Measurements from ENCODE around the gene RABL2A.
"Not testable (repeated sequence)": the region's sequence is repeated elsewhere in the genome, so short reads cannot be mapped to it uniquely, and the experiment has no call there.

RABL2A gene

DNA sequence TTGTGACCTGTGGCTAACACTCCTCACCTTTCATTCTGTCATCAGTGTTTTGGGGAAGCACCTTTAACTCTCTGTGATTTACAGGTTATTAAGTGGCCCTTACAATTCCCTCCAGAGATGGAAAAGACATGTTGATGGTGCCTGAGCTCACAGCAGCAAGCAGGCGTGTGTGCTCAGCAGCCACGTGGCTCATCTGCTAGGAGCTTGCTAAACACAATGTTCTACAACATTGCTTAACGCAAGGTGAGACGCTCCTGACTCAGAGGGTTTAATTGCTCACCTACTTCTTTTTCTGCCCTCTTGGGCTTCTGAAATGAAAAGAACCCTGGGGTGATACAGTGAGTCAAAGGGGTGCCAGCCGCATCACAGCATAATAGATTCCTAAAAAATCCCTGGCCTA, 6.1 kb upstream of the RABL2A start:
- DNase-seq, result not testable (repeated sequence)

DNA sequence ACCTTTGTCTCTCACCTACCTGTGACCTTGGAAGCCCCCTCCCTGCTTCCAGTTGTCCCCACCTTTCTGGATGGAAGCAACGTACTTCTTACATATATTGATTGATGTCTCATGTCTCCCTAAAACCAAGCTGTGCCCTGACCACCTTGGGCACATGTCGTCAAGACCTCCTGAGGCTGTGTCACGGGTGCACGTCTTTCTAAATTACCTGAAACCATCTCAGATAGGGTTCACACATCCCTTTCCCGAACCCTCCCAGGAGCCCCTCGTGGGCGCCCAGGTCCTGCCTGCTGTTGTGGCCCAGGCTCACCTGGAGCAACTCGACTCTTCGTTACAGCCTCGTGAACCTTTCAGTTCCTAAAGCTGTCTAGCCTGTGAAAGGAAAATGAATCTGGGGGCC, 1.2 kb upstream of the RABL2A start:
- not testable (repeated sequence) for DNase-seq

DNA sequence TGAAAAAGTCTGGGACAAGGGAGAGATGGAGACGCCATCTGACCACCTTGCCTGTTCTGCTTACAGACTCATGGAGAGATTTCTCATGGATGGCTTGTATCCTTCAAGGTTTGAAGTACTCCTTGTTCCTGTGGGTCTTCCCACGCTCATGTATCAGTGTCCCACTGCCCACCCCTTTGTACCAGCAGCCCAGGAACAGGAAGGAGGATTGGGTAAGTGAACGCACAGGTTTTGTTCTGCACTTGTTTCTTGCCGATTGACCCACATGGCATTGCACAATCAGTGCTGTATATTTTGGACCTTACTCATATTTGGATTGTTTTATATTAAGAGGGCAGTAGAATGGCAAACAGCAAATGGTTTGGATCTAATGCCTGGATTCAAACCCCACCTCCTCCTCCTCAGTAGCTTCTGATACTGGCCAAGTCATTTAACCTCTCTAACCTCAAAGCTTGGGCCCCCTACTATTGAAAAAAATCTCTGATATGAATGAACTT, 5.8 kb downstream of the RABL2A start:
- DNase-seq, result not testable (repeated sequence)

DNA sequence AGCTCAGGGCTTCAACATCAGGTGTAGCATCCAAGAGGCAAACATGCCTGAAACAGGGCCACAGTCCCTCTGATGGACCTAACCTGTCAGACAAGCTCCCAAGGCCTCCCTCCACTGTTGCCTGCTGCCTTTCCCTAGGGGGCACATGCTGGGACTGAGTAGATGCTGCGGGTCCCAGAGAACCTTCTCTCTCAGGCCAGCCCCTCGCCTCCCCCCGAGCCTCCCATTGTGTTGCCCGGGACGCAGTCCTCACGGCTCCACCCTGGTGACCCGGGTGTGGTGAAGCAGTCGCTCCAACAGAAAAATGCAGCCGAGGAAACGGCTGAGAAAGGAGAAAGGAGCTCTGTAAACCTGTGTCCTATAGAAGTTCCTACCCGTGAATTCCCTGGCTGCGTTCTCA, 8.3 kb downstream of the RABL2A start:
- not testable (repeated sequence) for DNase-seq

DNA sequence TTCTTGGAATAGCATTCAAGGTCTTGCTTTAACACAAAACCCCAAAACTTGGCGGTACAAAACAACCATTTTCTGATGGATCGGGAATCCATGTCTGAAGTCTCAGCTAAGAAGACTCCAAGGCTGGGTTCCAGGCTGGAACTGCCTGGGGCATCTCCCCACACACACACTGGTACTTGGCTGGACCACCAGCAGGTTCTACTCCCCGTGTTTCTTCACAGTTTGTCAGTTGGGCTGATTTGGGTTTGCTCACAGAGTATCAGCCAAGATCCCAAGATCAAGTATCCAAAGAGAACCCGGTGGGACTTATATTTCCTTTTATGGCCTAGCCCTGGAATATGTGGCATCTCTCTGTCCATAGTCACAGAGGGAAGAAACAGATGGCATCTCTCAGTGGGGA, 9.2 kb downstream of the RABL2A start:
- not testable (repeated sequence) for DNase-seq

DNA sequence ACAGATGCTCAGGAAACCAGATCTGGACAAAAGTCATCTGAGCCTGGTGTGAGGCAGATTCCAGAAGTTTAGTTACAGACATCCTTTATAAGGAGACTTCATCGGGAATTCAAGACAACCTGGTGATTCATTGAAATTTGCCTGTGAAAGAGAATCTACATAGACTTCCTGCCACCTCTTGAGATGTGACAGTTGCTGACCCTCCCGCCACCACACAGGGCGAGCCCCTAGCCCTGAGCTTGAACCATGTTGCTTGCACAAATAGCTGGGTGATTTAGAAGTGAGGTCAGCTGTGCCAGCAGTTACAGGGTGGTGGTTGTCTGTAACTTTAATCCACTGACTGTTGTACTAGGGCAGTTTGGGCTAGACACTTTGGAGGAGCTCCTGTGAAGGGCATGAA, 11.0 kb downstream of the RABL2A start:
- not testable (repeated sequence) for DNase-seq

DNA sequence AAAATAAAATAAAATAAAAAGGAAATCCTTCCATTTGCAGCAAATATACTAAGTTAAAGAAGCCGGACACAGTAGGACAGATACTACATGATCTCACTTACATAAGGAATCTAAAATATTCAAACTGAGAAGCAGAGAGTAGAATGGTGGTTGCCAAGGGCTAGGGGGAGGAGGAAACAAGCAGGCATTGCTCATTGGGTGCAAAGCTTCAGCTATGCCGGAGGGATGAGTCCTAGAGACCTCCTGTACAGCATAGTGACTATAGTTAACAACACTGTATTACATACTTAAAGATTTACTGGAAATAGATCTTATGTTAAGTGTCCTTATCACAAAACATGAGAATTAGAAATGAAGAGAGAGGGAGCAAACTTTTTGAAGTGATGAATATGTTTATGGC, 19.2 kb downstream of the RABL2A start:
- not testable (repeated sequence) for DNase-seq

DNA sequence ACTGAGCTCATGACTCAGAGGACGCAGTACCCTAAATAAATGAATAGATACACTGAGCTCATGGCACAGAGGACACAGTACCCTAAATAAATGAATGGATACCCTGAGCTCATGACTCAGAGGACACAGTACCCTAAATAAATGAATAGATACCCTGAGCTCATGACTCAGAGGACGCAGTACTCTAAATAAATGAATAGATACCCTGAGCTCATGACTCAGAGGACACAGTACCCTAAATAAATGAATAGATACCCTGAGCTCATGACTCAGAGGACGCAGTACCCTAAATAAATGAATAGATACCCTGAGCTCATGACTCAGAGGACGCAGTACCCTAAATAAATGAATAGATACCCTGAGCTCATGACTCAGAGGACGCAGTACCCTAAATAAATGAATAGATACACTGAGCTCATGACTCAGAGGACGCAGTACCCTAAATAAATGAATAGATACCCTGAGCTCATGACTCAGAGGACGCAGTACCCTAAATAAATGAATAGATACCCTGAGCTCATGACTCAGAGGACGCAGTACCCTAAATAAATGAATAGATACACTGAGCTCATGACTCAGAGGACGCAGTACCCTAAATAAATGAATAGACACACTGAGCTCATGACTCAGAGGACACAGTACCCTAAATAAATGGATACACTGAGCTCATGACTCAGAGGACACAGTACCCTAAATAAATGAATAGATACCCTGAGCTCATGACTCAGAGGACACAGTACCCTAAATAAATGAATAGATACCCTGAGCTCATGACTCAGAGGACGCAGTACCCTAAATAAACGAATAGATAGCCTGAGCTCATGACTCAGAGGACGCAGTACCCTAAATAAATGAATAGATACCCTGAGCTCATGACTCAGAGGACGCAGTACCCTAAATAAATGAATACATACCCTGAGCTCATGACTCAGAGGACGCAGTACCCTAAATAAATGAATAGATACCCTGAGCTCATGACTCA, 24.1 kb downstream of the RABL2A start:
- not testable (repeated sequence) for DNase-seq

DNA sequence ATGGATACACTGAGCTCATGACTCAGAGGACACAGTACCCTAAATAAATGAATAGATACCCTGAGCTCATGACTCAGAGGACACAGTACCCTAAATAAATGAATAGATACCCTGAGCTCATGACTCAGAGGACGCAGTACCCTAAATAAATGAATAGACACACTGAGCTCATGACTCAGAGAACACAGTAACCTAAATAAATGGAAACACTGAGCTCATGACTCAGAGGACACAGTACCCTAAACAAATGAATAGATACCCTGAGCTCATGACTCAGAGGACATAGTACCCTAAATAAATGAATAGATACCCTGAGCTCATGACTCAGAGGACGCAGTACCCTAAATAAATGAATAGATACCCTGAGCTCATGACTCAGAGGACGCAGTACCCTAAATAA, 25.5 kb downstream of the RABL2A start:
- not testable (repeated sequence) for DNase-seq

DNA sequence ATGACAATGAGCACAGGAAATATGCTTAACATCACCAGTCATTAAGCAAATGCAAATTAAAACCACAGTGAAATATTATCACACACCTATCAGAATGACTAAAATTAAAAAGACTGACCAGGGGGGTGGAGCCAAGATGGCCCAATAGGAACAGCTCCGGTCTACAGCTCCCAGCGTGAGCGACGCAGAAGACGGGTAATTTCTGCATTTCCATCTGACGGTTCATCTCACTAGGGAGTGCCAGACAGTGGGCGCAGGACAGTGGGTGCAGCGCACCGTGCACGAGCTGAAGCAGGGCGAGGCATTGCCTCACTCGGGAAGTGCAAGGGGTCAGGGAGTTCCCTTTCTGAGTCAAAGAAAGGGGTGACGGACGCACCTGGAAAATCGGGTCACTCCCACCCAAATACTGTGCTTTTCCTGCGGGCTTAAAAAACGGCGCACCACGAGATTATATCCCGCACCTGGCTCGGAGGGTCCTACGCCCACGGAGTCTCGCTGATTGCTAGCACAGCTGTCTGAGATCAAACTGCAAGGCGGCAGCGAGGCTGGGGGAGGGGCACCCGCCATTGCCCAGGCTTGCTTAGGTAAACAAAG, 29.1 kb downstream of the RABL2A start:
- DNase-seq, result not testable (repeated sequence)

DNA sequence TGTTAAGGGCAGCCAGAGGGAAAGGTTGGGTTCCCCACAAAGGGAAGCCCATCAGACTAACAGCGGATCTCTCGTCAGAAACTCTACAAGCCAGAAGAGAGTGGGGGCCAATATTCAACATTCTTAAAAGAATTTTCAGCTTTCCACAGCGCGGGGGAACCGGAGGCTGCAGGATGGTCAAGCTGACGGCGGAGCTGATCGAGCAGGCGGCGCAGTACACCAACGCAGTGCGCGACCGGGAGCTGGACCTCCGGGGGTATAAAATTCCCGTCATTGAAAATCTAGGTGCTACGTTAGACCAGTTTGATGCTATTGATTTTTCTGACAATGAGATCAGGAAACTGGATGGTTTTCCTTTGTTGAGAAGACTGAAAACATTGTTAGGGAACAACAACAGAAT, 30.7 kb downstream of the RABL2A start:
- not testable (repeated sequence) for DNase-seq

DNA sequence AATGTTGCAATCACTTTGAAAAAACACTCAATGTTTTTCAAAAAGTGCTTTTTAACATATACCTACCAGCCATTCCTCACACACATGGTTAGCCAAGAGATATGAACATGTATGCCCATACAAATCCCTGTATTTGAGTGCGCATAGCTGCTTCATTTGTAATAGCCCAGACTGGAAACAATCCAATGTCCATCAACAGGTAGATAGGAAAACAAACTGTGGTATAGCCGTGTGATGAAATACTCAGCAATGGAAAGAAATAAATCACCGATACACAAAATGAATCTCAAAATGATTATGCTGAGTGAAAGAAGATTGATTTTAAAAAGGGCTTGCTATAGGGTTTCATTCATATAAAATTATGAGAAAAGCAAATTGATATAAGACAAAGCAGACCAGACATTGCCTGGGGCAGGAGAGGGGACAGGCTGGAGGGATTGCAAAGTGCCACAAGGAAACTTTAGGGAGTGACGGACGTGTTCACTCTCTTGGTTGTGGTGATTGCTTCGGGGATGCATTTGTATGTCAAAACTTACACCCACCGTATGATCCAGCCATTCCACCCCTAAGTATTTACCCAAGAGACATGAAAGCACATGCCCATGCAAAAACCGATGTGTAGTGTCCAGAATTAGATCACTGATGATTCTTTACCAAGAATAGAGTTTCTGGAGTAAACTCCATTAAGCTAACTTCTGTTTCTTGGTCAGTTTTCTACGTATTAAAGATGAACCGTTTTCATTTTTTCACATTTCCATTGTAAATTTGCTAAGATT, 36.4 kb downstream of the RABL2A start:
- not testable (repeated sequence) for DNase-seq

DNA sequence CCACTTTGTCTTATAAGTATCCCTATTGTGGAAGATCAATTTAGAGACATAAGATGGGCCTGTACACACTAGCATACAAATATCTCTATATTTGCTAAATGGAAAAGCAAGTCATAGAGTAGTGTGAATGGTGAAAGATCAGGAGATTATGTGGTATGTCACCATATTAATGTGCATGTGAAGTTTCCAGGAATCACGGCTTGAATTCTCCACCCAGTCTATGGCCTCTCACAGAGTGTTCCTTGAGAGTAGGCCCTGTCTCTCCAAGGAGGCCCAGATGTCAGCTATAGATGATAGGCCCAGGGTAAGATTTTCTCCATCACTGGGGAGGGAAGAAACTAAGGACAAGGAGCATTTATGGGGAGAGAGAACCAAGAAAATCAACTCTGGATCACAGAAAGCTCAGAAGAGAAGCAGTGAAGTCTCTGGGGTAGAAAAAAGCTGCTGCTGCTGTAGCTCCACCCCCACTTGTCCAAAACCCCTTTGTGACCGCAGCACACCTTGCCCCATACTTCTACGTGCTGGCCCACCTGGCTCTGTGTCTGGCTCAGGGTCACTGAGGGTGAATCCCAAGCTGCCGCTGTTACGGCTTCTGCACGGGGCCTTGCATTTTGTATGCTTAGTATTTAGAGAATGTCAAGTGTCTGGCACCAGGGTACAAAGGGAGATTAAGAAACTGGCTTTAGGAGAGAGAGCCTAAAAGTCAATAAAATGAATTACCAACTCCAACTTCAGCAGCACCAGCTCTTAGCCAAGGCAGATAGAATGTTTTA, 37.9 kb downstream of the RABL2A start:
- not testable (repeated sequence) for DNase-seq

DNA sequence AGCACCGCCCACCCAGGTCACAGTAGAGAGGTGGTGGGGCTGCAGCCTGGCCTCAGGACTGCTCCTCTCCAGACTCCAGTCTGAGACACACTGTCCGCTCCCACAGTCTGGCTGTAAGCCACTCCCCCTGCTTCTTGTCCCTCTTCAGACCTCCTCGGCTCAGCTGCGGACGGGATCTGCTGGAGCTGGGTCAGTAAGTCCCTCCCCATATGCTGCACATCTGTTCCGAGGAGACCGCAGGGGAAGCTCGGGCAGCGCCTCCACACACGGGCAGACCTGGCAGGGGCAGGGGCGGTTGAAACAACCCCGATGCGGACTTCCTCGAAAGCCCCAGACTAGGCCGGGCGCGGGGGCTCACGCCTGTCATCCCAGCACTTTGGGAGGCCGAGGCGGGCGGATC, 41.9 kb downstream of the RABL2A start:
- not testable (repeated sequence) for DNase-seq

DNA sequence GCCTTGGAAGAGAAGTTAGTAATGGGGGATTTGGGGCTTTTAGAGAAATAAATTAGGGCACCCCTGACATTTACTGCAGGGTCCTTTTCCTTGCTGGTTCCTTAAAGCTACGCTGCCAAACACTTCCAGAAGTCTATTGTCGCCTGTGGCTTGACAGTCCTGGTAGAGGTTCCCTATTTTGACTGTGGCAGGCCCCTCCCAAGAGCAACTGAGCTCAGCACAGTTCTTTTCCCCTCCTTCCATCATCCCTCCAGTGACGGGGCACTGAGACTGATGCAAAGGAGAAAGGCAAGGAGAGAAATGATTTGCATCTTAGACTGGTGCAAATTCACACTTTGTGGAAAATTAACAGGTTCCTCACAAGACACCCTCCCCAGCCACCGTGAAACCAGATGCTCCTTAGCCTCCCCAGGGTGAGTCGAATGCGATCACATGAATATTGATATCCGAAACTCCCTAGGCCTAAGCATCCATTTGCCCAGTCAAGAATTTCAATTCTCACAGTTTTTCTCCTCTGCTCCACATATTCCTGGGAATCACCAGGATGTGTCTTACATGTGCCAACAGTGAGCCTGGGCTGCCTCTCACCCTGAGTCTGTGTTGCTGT, 45.4 kb downstream of the RABL2A start:
- no peak for DNase-seq

DNA sequence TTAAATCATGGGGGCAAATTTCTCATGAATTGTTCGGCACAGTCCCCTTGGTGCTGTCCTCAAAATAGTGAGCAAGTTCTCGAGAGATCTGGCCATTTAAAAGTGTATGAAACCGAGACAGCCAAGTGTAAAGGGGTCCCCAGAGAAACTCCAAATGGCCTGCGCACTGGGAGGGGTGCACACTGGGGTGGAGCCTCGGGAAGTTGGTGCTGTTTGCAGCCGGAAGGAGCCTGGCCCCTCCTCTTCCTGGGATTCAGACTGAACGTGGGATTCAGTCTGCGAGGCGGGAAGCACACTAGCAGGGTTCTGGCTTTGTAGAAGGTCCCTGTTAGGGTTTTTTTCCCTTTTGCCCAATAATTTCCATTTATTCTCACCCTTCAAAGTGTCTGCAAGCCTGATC, 48.8 kb downstream of the RABL2A start:
- no peak for DNase-seq

DNA sequence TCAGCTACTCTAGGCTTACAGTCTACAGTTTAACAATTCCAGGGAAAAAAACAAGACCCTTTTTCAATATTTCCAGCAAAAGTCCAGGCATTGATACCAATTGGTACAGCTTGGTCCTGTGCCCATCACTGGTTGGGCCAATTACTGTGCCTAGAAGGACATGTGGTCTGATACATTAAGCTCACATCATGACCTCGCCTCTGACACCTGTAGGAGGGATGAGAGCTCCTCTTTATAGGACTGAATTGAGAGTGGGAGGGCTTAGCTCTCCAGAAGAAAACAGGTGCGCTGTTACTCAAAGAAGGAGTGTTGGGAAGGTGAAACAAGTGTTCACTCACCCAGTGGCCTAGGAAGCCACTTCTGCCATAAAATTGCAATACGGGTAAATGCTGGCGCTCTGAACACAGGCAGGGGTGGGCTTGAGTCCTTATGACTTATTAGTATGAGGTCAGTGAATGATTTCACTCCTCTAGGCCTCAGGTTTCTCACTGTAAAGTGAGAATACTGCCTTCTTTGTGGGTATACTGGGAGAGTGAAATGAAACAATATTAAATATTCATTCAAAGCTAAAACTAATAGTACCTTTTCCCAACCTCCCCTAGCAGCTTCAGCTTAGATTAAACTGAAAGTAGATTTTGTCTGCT, 49.7 kb downstream of the RABL2A start:
- no peak for DNase-seq

DNA sequence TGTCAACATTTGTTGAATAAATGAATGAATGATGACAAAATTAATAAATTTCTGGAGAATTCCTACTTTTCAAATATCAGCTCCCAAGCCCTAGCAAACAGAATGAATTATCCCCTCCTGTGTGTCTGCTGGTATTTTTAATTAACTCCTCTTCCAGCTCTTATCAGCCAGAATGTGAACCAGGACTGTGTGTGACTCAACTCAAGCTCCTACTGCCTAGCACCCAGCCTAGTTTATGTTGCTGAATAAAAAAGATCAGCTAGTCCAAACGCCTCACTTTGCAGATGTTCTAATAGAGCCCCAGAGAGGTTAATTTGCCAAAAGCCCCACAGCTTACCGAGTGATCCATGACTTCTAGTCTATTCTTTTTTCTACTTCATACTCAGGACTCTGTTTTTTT, 50.3 kb downstream of the RABL2A start:
- DNase-seq, result no peak

DNA sequence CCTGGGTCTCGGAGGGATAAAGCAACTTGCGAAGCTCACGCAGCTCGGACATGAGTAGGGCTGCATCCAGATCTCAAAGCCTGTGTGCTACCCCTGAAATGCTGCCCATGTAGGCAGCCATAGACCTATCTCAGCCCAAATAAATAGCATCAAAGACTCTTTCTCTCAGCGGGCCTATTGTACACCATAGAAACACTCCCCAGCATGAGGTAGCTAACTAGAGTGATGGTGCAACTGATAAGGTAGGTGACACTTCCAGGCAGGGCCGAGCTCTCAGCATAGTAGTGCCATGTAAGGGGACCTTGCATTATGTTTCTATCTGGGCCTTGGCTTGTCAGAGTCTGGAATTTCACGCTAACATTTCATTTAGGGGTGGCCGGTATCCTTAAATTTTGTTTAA, 52.4 kb downstream of the RABL2A start:
- DNase-seq, result no peak

DNA sequence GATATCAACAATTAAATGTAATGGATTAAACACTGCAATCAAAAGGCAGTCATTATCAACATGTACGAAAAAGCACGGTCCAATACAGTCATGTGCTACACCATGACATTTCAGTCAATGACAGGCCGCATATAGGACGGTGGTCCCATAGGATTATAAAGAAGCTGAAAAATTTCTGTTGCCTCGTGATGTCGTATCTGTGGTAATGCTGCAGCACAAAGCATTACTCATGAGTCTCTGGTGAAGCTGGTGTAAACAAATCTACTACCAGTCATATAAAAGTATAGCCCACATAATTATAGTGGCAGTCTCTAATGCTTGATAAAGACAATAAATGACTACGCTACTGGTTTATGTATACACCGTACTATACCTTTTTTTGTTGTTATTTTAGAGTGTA, 58.4 kb downstream of the RABL2A start:
- DNase-seq, result no peak

DNA sequence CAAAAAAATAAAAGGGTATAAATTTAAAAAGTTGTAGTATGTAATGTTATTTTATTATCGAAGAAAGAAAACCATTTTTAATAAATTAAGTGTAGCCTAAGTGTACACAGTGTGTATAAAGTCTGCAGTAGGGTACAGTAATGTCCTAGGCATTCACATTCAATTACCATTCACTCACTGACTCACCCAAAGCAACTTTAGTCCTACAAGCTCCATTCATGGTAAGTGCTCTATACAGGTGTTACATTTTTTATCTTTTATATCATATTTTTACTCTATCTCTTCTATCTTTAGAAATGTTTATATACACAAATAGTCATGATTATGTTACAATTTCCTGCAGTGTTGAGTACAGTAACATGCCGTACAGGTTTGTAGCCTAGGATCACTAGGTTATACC, 59.5 kb downstream of the RABL2A start:
- no peak for DNase-seq

Measured in activated CD4-positive, alpha-beta T cell treated with anti-CD3 and anti-CD28 coated beads for 4 hours (primary cell).